T-helper 2 cell treated with Interferon-gamma antibody and Interleukin-4, amounts not matched to agents 5 μg/mL and 100 μg/mL, for 36 hours (primary cell): ENCODE results near the gene ERICH3.

ENCODE experiments used
- DNase-seq: peaks from one replicate; pipeline ENCODE4 v3.0.0; 2021; ENCODE audit warnings: low spot score
- H3K27ac Mint-ChIP-seq: one replicate; pipeline ENCODE4 v1.8.0; 2021; ENCODE audit warnings: mild to moderate bottlenecking, mixed read lengths
- H3K27me3 Mint-ChIP-seq: one replicate; pipeline ENCODE4 v1.8.0; 2021; ENCODE audit warnings: low read depth, mixed read lengths
- H3K36me3 Mint-ChIP-seq: one replicate; pipeline ENCODE4 v1.8.0; 2021; ENCODE audit warnings: low read depth, mixed read lengths
- H3K4me1 Mint-ChIP-seq: one replicate; pipeline ENCODE4 v1.8.0; 2021; ENCODE audit warnings: low read depth, mixed read lengths
- H3K4me3 Mint-ChIP-seq: one replicate; pipeline ENCODE4 v1.8.0; 2022; ENCODE audit warnings: mild to moderate bottlenecking, moderate library complexity, mixed read lengths
- H3K9me3 Mint-ChIP-seq: one replicate; pipeline ENCODE4 v1.8.0; 2021; ENCODE audit warnings: mixed read lengths

Gene ERICH3

GRCh38 chr1:74545821-74546220, 127.8 kb downstream of the ERICH3 start:
- H3K27ac Mint-ChIP-seq, result no peak overlapping the region
- H3K4me3 Mint-ChIP-seq, result no peak overlapping the region
- DNase-seq, result no peak
- H3K4me1 Mint-ChIP-seq, result no peaks in the 10 kb centered on the region
- no peaks in the 10 kb centered on the region for H3K9me3 Mint-ChIP-seq
- H3K27me3 Mint-ChIP-seq, result no peaks in the 10 kb centered on the region
- H3K36me3 Mint-ChIP-seq, result no peaks in the 10 kb centered on the region

GRCh38 chr1:74534241-74534640, 139.4 kb downstream of the ERICH3 start:
- Mint-ChIP-seq H3K9me3 (no peaks in the 10 kb centered on the region), H3K27me3 (no peaks in the 10 kb centered on the region), H3K4me3 (no peak overlapping the region), H3K36me3 (no peaks in the 10 kb centered on the region), H3K4me1 (no peaks in the 10 kb centered on the region), H3K27ac (no peak overlapping the region)
- no peak for DNase-seq

GRCh38 chr1:74531796-74532195, 141.8 kb downstream of the ERICH3 start:
- Mint-ChIP-seq H3K9me3 (no peaks in the 10 kb centered on the region), H3K27ac (no peak overlapping the region), H3K4me3 (no peak overlapping the region), H3K36me3 (no peaks in the 10 kb centered on the region), H3K27me3 (no peaks in the 10 kb centered on the region), H3K4me1 (no peaks in the 10 kb centered on the region)
- DNase-seq, result no peak

- no peaks in the 10 kb centered on the region for H3K36me3 Mint-ChIP-seq
- H3K9me3 Mint-ChIP-seq, result no peaks in the 10 kb centered on the region
- H3K4me1 Mint-ChIP-seq, result no peaks in the 10 kb centered on the region
- H3K27ac Mint-ChIP-seq, result no peak overlapping the region
- no peak for DNase-seq
- no peaks in the 10 kb centered on the region for H3K27me3 Mint-ChIP-seq
- H3K4me3 Mint-ChIP-seq, result no peak overlapping the region
Observed at GRCh38 chr1:74530892-74531291, 142.7 kb downstream of the ERICH3 start.

- no peaks in the 10 kb centered on the region for H3K27me3 Mint-ChIP-seq
- DNase-seq, result no peak
- no peak overlapping the region for H3K4me3 Mint-ChIP-seq
- H3K4me1 Mint-ChIP-seq, result no peaks in the 10 kb centered on the region
- no peak overlapping the region for H3K27ac Mint-ChIP-seq
- no peaks in the 10 kb centered on the region for H3K36me3 Mint-ChIP-seq
- H3K9me3 Mint-ChIP-seq, result no peaks in the 10 kb centered on the region
Observed at GRCh38 chr1:74528123-74528522, 145.5 kb downstream of the ERICH3 start.

GRCh38 chr1:74526708-74527107, 146.9 kb downstream of the ERICH3 start:
- Mint-ChIP-seq H3K27ac (no peak overlapping the region), H3K9me3 (no peaks in the 10 kb centered on the region), H3K36me3 (no peaks in the 10 kb centered on the region), H3K4me1 (no peaks in the 10 kb centered on the region), H3K4me3 (no peak overlapping the region), H3K27me3 (no peaks in the 10 kb centered on the region)
- DNase-seq, result no peak

- Mint-ChIP-seq H3K4me3 (no peak overlapping the region), H3K27me3 (no peaks in the 10 kb centered on the region), H3K9me3 (no peaks in the 10 kb centered on the region), H3K4me1 (no peaks in the 10 kb centered on the region), H3K36me3 (no peaks in the 10 kb centered on the region), H3K27ac (no peak overlapping the region)
- DNase-seq, result no peak
Observed at GRCh38 chr1:74523873-74524480, 149.6 kb downstream of the ERICH3 start.

GRCh38 chr1:74522148-74522547, 151.4 kb downstream of the ERICH3 start:
- H3K27ac Mint-ChIP-seq, result no peak overlapping the region
- H3K36me3 Mint-ChIP-seq, result no peaks in the 10 kb centered on the region
- no peaks in the 10 kb centered on the region for H3K9me3 Mint-ChIP-seq
- no peaks in the 10 kb centered on the region for H3K4me1 Mint-ChIP-seq
- H3K4me3 Mint-ChIP-seq, result no peak overlapping the region
- DNase-seq, result no peak
- no peaks in the 10 kb centered on the region for H3K27me3 Mint-ChIP-seq
